HG03066 (cell line): ENCODE measurements around the gene OR10A3.

Experiments used
- ATAC-seq: cut with Tn5 transposase; IDR thresholded peaks from one replicate; pipeline ENCODE4 v1.9.1; 2021; ENCODE audit warnings: low read depth; ENCODE audit not compliant: unreplicated experiment

The OR10A3 gene

GRCh38 chr11:7944123-7944522 is 2.6 kb upstream of the OR10A3 start:
- no peak for ATAC-seq

GRCh38 chr11:7941146-7941545 is 362 bp downstream of the OR10A3 start:
- ATAC-seq: no peak

- ATAC-seq: no peak
These were observed 4.9 kb downstream of the OR10A3 start for GRCh38 chr11:7936615-7937014.

- no peak for ATAC-seq
These were observed 10.3 kb downstream of the OR10A3 start, which contains the start of gene OR10A6 for GRCh38 chr11:7931168-7931567. TSS of gene OR10A6 (minus strand) at chr11:7931268. CDS start at chr11:7928662, 2,606 bp downstream.

- no peak for ATAC-seq
These were observed 13.9 kb downstream of the OR10A3 start for GRCh38 chr11:7927635-7928034.

- no peak for ATAC-seq
These were observed 17.0 kb downstream of the OR10A3 start for GRCh38 chr11:7924536-7924935.

- no peak for ATAC-seq
These were observed 23.4 kb downstream of the OR10A3 start for GRCh38 chr11:7918141-7918540.

GRCh38 chr11:7911011-7911410 is 30.5 kb downstream of the OR10A3 start:
- ATAC-seq: no peak

- no peak for ATAC-seq
These were observed 31.2 kb downstream of the OR10A3 start for GRCh38 chr11:7910286-7910788.

- ATAC-seq: no peak
These were observed 31.8 kb downstream of the OR10A3 start for GRCh38 chr11:7909585-7910285.

- ATAC-seq: no peak
These were observed 34.4 kb downstream of the OR10A3 start for GRCh38 chr11:7907121-7907520.

- ATAC-seq: no peak
These were observed 35.0 kb downstream of the OR10A3 start for GRCh38 chr11:7906481-7906880.

GRCh38 chr11:7905961-7906429 is 35.5 kb downstream of the OR10A3 start:
- ATAC-seq: no peak

GRCh38 chr11:7905549-7905948 is 36.0 kb downstream of the OR10A3 start:
- ATAC-seq: no peak

GRCh38 chr11:7904917-7905316 is 36.6 kb downstream of the OR10A3 start:
- ATAC-seq: no peak

- ATAC-seq: no peak
These were observed 37.6 kb downstream of the OR10A3 start for GRCh38 chr11:7903940-7904339.

GRCh38 chr11:7901319-7901854 is 40.1 kb downstream of the OR10A3 start:
- no peak for ATAC-seq

GRCh38 chr11:7900686-7901085 is 40.8 kb downstream of the OR10A3 start:
- no peak for ATAC-seq

GRCh38 chr11:7899418-7899817 is 42.1 kb downstream of the OR10A3 start:
- ATAC-seq: no peak

- no peak for ATAC-seq
These were observed 42.7 kb downstream of the OR10A3 start for GRCh38 chr11:7898666-7899283.

- no peak for ATAC-seq
These were observed 45.3 kb downstream of the OR10A3 start for GRCh38 chr11:7896009-7896785.
